22Rv1 (cell line): ENCODE measurements around the gene ARF6.

Experiments
- H3K27ac ChIP-seq: fragments of 450-650 bp; 2 replicates; pipeline ENCODE4 v1.5.1; 2017
- CTCF ChIP-seq: fragments of 450-650 bp; IDR thresholded peaks from 2 replicates; pipeline ENCODE4 v1.5.1; 2017; ENCODE audit warnings: mild to moderate bottlenecking
- ZFX ChIP-seq: fragments of 450-650 bp; IDR thresholded peaks from 2 replicates; pipeline ENCODE4 v1.6.1; 2017; ENCODE audit warnings: antibody characterized with exemption, borderline replicate concordance

The ARF6 gene

GRCh38 chr14:49892636-49893308 is at the start of gene ARF6:
ARF6 (plus strand) TSS chr14:49893082; CDS start chr14:49893737, 655 bp downstream.
- TF ChIP-seq ZFX (no peak), CTCF (peak; percentile 23)
- peak within 1 kb of the TSS; percentile 96 for H3K27ac ChIP-seq

GRCh38 chr14:49849213-49849847 is 43.6 kb upstream of the ARF6 start:
- TF ChIP-seq CTCF (no peak), ZFX (no peak)
- peak overlapping the region; percentile 59 for H3K27ac ChIP-seq

- H3K27ac ChIP-seq: peak overlapping the region; percentile 69
- TF ChIP-seq CTCF (no peak), ZFX (no peak)
Observed at GRCh38 chr14:49851813-49852212, 41.1 kb upstream of the ARF6 start.

- peak within 1 kb of the TSS; percentile 69 for H3K27ac ChIP-seq
- TF ChIP-seq ZFX: no peak
- TF ChIP-seq CTCF: peak; percentile 88
Observed at GRCh38 chr14:49852301-49853157, 40.4 kb upstream of the ARF6 start, which contains the start of gene NEMF. NEMF (minus strand) TSS chr14:49852788; CDS start chr14:49852753, 35 bp downstream.

- peak overlapping the region; percentile 69 for H3K27ac ChIP-seq
- TF ChIP-seq ZFX: no peak
- TF ChIP-seq CTCF: no peak
Observed at GRCh38 chr14:49853158-49853477, 39.8 kb upstream of the ARF6 start.

DNA sequence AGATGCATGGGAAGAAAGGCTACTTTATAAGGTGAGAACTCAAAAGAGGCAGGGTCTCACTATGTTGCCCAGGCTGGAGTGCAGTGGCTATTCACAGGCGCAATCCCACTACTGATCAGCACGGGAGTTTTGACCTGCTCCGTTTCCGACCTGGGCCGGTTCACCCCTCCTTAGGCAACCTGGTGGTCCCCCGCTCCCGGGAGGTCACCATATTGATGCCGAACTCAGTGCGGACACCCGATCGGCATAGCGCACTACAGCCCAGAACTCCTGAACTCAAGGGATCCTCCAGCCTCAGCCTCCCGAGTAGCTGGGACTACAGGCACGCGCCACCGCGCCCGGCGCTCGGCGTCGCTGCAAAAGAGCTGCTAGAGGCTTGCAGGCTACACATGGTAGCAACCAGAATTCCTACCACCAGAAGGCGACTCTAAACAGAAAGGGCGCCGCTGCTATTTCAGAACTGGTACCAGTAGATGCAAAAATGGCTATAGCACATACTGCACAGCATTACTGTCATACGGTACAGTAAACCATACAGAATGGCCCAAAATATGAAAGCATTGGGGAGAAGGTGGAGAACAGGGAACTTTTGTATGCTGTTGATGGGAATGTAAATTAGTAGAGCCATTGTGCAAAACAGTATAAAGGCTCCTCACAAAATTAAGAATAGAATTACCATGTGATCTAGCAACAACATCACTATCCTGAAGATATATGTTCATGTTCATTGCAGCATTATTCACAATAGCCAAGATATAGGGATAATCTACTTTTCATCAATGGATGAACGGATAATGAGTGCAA is 39.1 kb upstream of the ARF6 start:
- TF ChIP-seq ZFX (no peak), CTCF (peak; percentile 89)
- H3K27ac ChIP-seq: peak overlapping the region; percentile 69
